Right renal pelvis (tissue), 4 donors: ENCODE data around the gene CDH13. TPM values are rescaled to one million over a fixed set of nuclear protein-coding genes. Genes with fewer than 3 reads are reported as not detected.

ENCODE experiments used
- DNase-seq, 4 donors: peaks; one replicate each; pipeline ENCODE4 v3.0.0-alpha.2; 2013; ENCODE audit warnings: low read depth in 4 of 4, low spot score in 3 of 4, missing footprints in 1 of 4
- polyA plus RNA-seq, 4 donors: library from polyadenylated mRNA; unstranded; fragments of 120-200 nt; gene quantifications; one replicate each; pipeline ENCODE4 v1.2.1, GENCODE V29; 2013; ENCODE audit not compliant: insufficient read length in 4 of 4

Gene CDH13
- polyA plus RNA-seq, 4 donors: 10.1 to 16.5 (median 13.4) TPM

DNA sequence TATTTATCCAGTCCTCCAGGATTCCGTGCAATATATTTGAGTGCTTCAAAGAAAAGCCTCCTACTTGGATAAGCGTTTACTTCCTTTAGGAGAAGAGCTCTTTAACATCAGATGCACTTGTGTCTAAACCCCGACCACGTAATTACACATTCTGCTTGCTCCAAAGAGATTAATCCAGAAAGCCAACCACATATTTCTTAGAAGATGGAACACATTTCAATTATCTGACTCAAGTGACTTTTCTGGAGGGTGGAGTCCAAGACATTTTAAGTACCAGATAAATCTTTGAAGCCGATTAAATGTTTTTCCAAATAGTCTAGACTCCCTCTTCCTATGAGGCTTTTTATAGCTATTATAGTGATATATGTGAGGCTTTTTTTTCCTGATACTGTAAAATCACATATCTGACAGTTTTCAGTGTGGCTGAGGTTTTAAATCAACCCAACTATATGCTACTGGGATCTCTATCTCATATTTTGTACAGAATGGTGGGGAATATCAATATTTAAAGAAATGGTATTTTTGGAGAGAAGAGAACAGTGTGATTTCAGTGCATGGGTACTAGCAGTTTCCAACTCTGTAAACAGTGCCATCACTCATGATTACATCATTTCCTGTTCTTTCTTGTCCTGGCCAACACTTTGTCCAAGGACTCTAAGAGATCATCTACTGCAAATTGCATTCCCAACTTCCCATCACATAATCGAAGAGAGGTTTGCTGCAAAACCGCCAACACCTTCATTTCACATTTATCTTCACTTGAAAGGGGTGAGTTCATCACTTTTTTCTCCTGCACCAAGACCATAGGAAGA is 988.6 kb downstream of the CDH13 start:
- no peak for DNase-seq

DNA sequence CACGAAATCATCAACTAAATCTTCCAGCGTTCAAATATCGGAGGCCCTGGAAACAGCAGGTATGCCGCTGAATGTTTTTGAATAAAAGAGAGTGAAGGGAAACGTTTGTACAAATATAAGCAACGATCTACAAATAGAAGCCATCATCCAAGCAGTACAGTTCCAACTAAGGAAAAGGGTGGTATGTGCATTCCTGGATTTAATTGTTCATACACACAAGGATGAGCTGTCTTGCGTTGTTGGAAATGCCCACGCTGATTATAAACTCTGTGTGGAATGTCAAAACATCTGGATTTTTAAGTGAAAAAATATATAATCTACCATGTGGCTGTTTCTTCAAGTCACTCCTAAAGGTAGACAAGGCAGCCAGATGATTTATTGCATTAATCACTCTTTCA is 989.2 kb downstream of the CDH13 start:
- DNase-seq: no peak

GRCh38 chr16:83619381-83620150 is 992.8 kb downstream of the CDH13 start:
- DNase-seq: no peak

- DNase-seq: no peak
These were observed 995.2 kb downstream of the CDH13 start for GRCh38 chr16:83622010-83622409.

DNA sequence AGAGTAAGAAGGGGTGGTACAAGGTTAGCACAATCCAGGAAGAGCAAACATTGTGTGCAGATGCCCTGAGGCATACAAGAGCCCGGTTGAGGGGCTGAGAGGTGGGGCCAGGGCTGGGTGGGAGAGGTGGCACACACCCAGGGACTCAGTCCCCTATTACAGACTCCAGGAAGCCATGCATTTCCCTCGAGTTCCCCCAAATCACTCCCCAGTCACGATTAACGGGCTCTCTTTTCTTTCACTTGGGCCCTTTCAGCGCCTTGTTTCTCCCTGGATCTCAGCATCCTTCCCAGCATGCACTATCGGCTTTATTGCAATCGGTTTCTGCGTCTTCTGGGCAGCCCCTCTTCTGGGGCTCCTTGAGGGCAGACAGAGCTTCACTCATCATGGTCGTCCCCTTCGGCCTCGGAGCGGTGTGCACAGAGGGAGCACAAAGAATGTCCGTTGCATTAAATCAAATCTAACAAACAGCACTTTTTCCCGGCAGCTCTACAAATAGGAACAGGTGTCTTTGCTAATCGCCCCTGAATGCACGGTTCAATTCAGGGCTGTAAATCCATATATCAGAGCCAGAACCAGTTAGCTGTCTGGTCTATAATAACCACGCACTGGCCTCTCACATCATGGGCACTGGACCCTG is 996.4 kb downstream of the CDH13 start:
- no peak for DNase-seq

- DNase-seq: no peak
These were observed 997.1 kb downstream of the CDH13 start for GRCh38 chr16:83623892-83624291.

DNA sequence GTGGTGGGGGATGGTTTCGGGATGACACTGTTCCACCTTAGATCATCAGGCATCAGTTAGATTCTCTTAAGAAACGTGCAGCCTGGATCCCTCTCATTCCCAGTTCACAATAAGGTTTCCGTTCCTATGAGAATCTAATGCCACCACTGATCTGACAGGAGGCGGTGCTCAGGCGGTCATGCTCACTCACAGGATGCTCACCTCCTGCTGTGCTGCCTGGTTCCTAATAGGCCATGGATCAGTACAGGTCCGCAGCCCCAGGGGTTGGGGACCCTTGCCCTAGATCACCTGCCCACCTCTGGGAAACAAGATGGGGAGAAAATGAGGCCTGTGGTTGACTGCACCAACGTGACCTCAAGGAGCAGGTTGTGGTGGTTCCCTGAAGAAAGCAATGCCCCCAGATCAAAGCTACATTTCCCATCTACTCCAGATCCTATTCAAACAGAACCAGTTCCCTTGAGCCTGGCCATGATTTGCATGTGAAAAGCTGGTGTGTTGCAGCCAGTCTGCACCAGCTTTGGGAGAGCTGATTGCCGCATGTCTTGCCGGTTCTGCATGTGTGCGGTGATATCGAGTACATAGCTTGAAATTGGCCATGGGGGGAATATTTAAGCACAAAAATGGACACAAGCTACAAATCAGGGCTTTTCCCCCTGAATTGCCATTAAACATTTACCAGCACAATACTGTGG is 997.8 kb downstream of the CDH13 start:
- no peak for DNase-seq

GRCh38 chr16:83626204-83626603 is 999.4 kb downstream of the CDH13 start:
- DNase-seq: no peak

DNA sequence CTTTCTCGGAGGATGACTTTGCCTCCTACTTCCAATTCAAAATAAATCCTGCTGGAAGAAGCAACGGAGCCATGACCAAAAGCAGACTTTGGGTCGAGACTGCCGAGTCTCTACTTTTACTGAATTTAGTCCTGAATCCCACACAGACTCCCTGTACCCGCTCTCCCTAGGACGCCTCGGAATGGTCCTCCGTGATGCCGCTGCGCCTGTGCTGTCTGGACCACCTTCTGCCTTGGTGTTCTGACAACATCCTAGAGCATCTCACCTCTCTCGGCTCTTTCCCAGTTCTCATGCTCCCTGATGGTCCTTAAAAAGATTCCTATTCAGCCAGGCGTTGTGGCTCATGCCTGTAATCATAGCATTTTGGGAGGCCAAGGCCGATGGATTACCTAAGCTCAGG is 999.9 kb downstream of the CDH13 start:
- no peak for DNase-seq

GRCh38 chr16:83627996-83628395 is 1001.2 kb downstream of the CDH13 start:
- no peak for DNase-seq

- DNase-seq: no peak
These were observed 1002.7 kb downstream of the CDH13 start for GRCh38 chr16:83629426-83629825.

GRCh38 chr16:83629836-83630235 is 1003.1 kb downstream of the CDH13 start:
- no peak for DNase-seq

GRCh38 chr16:83630979-83631378 is 1004.2 kb downstream of the CDH13 start:
- DNase-seq: no peak

DNA sequence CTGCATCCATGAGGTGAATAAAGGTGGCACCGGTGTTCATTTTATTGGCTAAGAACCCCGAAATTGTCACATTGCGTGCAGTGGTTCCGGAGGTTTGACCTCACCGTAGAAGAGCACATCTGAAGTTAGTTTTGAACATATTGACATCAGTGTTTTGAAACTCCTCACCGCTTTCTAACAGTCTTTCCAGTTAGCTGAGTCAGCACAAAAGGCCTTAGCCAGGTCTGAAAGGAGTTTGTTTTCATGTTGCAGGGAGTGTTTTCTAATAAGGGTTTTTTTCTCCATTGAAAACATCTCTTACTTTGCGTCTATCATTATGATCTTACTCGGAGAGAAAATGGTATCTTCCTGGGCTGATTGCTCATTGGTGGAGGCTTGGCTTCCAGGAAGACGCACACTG is 1006.5 kb downstream of the CDH13 start:
- DNase-seq: no peak

DNA sequence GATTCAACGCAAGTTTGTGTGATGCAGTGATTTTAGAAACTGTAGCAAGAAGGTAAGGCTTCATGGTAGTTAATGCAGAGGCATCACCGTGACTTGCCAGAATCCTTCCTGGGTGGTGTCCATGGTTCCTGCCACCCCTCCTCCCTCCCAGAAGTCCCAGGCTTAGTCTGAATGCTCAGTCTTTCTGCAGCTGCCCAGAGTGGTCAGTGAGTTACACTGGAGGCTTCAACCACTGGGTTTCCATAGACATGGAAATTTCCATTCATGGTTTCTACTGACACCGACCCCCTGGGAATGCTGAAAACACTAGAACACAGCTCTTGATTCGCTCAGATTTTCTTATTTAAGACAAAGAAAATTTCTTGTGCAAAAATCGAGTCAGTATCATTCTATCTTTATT is 1021.6 kb downstream of the CDH13 start:
- DNase-seq: no peak

- no peak for DNase-seq
These were observed 1025.1 kb downstream of the CDH13 start for GRCh38 chr16:83651871-83652270.

DNA sequence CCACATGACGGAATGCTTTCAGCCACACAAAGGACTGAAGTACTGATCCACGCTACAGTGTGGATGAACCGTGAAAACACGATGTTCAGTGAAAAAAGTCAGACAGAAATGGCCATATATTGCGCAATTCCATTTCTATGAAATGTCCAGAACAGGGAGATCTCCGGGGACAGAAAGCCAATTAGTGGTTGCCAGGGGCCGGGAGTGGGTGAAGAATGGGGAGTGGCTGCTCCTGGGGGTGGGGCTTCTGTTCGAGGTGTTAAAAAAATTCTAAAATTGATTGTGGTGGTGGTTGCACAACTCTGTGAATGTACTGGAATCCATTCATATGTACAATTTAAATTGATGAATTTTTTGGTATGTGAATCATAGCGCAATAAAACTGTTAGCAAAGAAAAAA is 1026.2 kb downstream of the CDH13 start:
- no peak for DNase-seq

GRCh38 chr16:83653785-83654184 is 1027.0 kb downstream of the CDH13 start:
- no peak for DNase-seq

- DNase-seq: no peak
These were observed 1033.5 kb downstream of the CDH13 start for GRCh38 chr16:83660282-83660681.

DNA sequence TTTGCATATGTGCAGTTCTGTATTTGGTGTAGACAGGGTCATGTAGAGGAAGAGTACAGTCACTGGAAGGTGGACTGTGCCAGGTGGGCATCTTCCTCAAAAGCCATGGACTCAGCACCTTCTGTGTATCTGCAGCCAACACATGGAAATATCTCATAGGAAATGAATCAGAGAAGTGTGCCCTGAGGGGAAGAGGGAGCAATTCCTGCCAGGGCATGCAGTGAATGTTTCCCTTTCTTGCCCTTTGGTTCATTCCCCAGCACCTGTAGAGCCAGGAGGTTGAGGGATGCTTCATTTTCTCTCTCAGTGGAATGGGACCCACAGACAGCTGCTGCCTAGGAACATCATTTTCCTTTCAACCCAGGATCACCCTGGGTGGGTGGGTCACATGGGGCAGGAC is 1034.9 kb downstream of the CDH13 start:
- DNase-seq: no peak

GRCh38 chr16:83666449-83666848 is 1039.7 kb downstream of the CDH13 start:
- DNase-seq: no peak
